SK-N-SH (cell line): ENCODE measurements around the gene METTL27.

ENCODE experiments used
- RAD21 ChIP-seq: IDR thresholded peaks from 2 replicates; pipeline ENCODE4 v1.6.1; 2012; ENCODE audit warnings: mild to moderate bottlenecking, low read length
- TF ChIP-seq, protein P1 (sequence below): IDR thresholded peaks from 2 replicates; pipeline ENCODE4; 2012
- TF ChIP-seq, protein P2 (sequence below): fragments of 150-350 bp; IDR thresholded peaks from 2 replicates; pipeline ENCODE4 v1.6.1; 2017; ENCODE audit warnings: antibody characterized with exemption, low read length, low read depth, borderline replicate concordance

DNA sequence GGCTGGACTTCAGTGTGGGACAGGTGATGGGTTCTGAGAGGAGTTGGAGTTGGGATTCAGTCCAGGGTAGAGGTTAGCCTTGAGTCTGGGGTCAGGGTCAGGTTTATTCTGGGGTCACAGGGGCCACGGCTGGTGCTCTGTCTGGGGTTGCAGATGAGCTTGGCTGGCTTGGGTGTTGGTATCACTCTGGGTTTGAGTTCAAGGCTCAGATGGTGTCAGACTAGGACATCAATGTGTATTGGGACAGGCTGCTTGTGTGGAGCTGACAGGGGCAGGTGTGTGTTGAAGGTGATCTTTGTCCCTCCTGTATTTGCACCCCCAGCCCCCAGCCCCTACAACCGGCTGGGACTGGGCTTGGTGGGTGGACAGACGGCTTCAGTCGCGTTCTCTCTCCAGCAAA, 45.4 kb upstream of the METTL27 start:
- TF ChIP-seq, protein P1, sequence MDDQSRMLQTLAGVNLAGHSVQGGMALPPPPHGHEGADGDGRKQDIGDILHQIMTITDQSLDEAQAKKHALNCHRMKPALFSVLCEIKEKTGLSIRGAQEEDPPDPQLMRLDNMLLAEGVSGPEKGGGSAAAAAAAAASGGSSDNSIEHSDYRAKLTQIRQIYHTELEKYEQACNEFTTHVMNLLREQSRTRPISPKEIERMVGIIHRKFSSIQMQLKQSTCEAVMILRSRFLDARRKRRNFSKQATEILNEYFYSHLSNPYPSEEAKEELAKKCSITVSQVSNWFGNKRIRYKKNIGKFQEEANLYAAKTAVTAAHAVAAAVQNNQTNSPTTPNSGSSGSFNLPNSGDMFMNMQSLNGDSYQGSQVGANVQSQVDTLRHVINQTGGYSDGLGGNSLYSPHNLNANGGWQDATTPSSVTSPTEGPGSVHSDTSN, result no peak
- TF ChIP-seq, protein P2, sequence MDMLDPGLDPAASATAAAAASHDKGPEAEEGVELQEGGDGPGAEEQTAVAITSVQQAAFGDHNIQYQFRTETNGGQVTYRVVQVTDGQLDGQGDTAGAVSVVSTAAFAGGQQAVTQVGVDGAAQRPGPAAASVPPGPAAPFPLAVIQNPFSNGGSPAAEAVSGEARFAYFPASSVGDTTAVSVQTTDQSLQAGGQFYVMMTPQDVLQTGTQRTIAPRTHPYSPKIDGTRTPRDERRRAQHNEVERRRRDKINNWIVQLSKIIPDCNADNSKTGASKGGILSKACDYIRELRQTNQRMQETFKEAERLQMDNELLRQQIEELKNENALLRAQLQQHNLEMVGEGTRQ, result no peak
- TF ChIP-seq RAD21, result no peak
